GM12891 (cell line): ENCODE results near the gene C4orf36.

Experiments
- DNase-seq: peaks from one replicate; pipeline ENCODE4 v3.0.0; 2011; ENCODE audit warnings: low spot score; ENCODE audit not compliant: insufficient read length
- FAIRE-seq: peaks from 2 replicates; lab custom pipeline; 2011; peaks lifted over from hg19 to GRCh38; lab: Jason Lieb, UNC
- PAX5 ChIP-seq: IDR thresholded peaks from 2 replicates; pipeline ENCODE4 v1.6.1; 2011; ENCODE audit warnings: low read length, moderate library complexity, mild to moderate bottlenecking; ENCODE audit not compliant: insufficient read depth, severe bottlenecking
- POLR2A ChIP-seq: IDR thresholded peaks from 2 replicates; pipeline ENCODE4 v1.6.1; 2011; ENCODE audit warnings: low read depth, low read length, control low read depth
- POLR2AphosphoS5 ChIP-seq: IDR thresholded peaks from 2 replicates; pipeline ENCODE4 v1.6.1; 2011; ENCODE audit warnings: low read depth, low read length, control low read depth
- POU2F2 ChIP-seq: IDR thresholded peaks from 2 replicates; pipeline ENCODE4 v1.6.1; 2011; ENCODE audit warnings: low read depth, mild to moderate bottlenecking, control low read depth, low read length, moderate library complexity
- SPI1 ChIP-seq: IDR thresholded peaks from 2 replicates; pipeline ENCODE4 v1.6.1; 2011; ENCODE audit warnings: low read depth, low read length, control low read depth
- TAF1 ChIP-seq: IDR thresholded peaks from 2 replicates; pipeline ENCODE4 v1.6.1; 2011; ENCODE audit warnings: low read depth, low read length, control low read depth

The C4orf36 gene

DNA sequence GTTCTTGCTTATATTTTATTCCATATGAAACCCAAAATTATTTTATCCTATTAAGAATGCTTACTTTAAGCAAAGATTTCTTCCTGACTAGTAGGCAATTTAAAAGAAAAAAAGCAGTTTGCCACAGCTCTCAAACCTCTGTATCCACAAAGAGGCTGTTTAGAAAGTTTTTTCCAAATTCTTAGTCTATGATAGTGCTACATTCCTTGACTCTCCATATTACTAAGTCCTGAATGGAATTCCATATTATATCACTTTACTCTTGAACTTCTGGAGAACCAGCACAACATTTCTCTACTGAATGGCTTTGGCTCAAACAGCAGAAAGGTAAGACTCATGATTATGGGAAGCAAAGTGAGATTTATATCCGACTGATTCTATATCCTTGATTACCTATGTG is 51.4 kb downstream of the C4orf36 start:
- FAIRE-seq (no peak), DNase-seq (no peak)
- TF ChIP-seq POLR2AphosphoS5 (no peak), SPI1 (no peak)

DNA sequence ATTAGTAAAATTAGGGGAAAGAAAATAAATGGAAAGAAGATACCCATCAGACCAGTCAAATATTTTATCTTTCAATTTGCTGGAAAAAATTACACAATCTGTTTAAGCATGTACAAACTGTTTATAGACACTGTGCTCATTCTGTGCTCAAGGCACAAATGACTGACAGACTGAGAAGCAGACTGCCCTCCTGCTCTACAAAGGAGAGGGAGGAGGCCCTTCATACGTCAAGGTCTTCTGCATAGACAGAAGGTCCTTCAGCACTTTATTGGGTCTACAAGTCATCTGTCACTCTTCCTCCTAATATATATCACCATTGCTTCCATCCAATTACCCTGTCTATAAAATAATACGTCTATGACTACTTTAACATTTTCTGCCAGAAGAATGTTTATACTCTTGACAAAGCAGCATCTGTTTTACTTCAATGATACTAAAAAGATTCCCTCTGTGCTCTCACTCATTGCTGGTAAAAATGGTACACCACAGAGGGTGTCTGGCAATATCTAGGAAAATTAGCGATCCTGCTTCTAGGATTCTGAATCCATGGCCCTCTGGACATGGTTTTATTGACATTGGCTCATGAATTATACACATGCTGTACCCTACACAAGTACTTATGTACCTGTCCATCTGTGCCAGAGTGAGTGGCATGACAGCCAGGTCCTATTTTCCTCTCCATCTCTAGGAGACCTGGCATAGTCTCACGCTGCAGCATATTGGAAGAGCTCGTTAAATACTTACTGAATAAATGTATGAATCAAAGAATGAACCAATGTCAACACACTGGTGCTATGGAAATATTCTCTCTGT is 54.3 kb downstream of the C4orf36 start:
- TF ChIP-seq POLR2A (no peak), POLR2AphosphoS5 (no peak), TAF1 (no peak), PAX5 (no peak)
- FAIRE-seq (no peak), DNase-seq (no peak)

DNA sequence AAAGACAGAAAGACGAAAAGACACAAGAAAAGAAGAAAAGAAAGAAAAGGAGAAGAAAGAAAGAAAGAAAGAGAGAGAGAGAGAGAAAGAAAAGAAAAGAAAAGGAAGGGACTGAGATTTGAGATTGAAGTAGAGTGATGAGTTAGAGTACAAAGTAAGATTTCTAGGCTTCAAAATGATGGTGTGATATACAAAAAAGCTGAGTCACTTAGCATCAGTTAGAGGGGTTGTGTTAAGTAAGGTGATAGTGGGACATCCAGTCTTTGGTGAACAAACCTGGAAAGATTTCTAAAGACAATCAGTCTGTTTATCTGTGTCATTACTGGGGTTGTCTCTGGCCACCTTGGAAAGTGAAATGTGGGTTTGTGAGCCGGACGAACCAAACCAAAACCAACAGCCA is 56.5 kb downstream of the C4orf36 start:
- TF ChIP-seq POLR2AphosphoS5: no peak
- TF ChIP-seq SPI1: no peak
- TF ChIP-seq TAF1: no peak
- TF ChIP-seq POU2F2: no peak
- no peak for TF ChIP-seq POLR2A
- no peak for FAIRE-seq
- no peak for DNase-seq

DNA sequence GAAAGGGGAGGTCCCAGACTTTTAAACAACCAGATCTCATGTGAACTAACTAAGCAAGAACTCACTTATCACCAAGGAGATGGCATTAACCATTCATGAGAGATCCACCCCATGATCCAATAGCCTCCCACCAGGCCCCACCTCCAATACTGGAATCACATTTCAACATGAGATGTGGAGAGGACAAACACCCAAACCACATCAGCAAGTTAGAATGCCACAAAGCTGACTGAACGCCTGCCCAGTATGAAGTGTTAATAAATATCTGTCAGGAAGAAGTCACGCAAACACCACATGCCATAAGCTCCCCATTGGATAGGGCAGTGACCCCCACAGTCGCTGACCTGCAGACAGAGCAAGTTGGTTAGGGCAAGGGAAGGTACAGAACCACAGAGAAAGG is 57.3 kb downstream of the C4orf36 start:
- TF ChIP-seq PAX5 (no peak), TAF1 (no peak), SPI1 (no peak), POLR2AphosphoS5 (no peak), POU2F2 (no peak), POLR2A (no peak)
- no peak for DNase-seq
- FAIRE-seq: no peak

DNA sequence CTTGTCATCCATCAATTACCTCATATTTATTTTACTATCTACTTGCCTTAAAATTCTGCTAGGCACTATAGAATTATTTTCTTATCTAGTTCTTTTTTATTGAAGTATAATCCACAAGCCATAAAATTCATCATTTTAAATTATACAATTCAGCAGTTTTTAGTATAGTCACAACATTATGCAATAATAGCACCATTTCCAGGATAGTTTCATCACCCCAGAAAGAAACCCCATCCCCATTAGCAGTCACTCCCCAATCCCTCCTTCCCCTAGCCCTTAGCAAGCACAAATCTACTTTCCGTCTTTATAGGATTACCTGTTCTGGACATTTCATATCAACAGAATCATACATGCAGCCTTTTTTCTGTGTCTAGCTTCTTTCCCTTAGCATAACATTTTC is 58.6 kb downstream of the C4orf36 start:
- FAIRE-seq (no peak), DNase-seq (no peak)
- TF ChIP-seq PAX5 (no peak), TAF1 (no peak), SPI1 (no peak), POLR2A (no peak), POU2F2 (no peak), POLR2AphosphoS5 (no peak)

DNA sequence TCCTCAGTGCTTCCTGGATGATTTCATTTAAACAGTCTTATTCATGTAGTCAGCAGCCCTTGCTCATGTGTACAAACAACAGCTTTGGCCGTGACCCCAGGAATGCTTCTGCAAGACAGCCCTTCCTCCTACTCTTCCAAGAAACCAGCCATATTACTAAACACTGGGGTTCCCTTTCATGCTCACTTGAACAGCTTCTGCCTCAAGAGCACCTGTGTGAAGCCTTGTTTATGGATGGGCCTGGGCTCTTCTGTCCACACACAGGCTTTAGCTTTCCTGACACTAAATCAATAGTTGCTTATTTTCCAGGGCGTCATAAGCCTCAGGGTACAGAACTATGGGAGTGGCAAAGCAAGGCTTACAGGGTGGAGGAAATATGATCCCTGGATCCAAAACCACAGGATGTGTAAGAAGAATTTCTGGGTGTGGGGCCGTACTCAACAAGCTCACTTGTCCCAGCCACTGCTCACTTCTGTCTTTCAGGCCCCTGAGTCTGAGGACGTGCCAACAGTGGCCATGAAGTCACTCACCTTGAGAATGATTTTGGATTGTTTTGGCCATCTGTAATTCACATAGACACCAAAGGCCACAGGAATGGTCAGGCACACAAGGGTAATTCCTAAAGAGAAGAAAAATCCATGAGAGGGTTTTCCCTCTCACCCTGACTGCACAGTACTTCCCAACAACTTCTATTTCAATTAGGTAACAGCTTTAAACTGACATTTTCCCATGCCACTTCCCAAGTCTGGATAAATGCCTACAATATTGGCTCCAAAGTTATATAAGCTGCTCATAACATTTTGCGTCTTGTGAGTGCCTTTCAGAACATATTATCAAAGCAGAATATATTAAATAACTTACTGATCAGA is 60.7 kb downstream of the C4orf36 start:
- DNase-seq (no peak), FAIRE-seq (no peak)
- TF ChIP-seq PAX5: no peak
- no peak for TF ChIP-seq POLR2A
- TF ChIP-seq SPI1: no peak
- TF ChIP-seq POU2F2: no peak
- TF ChIP-seq TAF1: no peak
- TF ChIP-seq POLR2AphosphoS5: no peak
